Measurements from ENCODE around the gene ZNF317. TPM values are rescaled to one million over a fixed set of nuclear protein-coding genes. Genes with fewer than 3 reads are reported as not detected.

The ZNF317 gene
- total and polyA plus RNA-seq, 2 of the 4 experiments (the other 2 are of a cell fraction) = 13.0 to 17.6 TPM

DNA sequence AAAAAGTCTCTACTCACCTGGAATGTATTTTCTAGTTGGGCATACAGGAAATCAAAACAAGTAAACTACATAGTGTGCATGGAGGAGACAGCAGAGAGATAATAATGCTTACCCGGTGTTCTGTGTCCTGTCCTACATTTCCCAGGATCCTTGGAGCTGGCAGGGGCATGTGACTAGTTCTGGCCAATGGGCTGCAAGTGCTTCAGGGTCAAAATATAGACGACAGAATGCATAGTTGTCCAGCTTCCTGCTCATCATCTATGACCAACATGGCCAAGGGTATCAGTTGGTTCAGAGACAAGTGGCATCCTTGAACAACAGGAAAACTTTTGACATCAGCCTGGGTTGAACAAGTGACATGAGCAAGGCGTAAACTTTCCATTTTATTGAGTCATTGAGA, 8.5 kb downstream of the ZNF317 start:
- POLR2A ChIA-PET (ENCODE audit: unreplicated experiment) = no interaction called here
- CTCF ChIA-PET = no interaction called here
- in situ Hi-C loops (cut with MboI; ENCODE audit: low sequenced_read_pairs) = loop anchor here (25.0 kb wide), 1 partner anchor 914 kb away; no protein-coding TSS in a partner anchor
- no peak overlapping the region for H3K9ac ChIP-seq (ENCODE audit: low read depth, low read length)
- TF ChIP-seq SMC3 (IDR thresholded peaks at IDR 0.05; ENCODE audit: low read depth, low read length) = no peak
- no peak for TF ChIP-seq RFX5 (IDR thresholded peaks at IDR 0.05; ENCODE audit: low read depth, low read length)
- no peak for TF ChIP-seq CEBPB (IDR thresholded peaks at IDR 0.05; ENCODE audit: low read depth, low read length)
- no peak for TF ChIP-seq MXI1 (IDR thresholded peaks at IDR 0.05; ENCODE audit: borderline replicate concordance, low read depth, low read length)
- TF ChIP-seq MAFK (IDR thresholded peaks at IDR 0.05; ENCODE audit: low read depth, low read length) = no peak
- TF ChIP-seq MAZ (IDR thresholded peaks at IDR 0.05; ENCODE audit: borderline replicate concordance, low read depth, low read length) = no peak
- TF ChIP-seq, protein P1, sequence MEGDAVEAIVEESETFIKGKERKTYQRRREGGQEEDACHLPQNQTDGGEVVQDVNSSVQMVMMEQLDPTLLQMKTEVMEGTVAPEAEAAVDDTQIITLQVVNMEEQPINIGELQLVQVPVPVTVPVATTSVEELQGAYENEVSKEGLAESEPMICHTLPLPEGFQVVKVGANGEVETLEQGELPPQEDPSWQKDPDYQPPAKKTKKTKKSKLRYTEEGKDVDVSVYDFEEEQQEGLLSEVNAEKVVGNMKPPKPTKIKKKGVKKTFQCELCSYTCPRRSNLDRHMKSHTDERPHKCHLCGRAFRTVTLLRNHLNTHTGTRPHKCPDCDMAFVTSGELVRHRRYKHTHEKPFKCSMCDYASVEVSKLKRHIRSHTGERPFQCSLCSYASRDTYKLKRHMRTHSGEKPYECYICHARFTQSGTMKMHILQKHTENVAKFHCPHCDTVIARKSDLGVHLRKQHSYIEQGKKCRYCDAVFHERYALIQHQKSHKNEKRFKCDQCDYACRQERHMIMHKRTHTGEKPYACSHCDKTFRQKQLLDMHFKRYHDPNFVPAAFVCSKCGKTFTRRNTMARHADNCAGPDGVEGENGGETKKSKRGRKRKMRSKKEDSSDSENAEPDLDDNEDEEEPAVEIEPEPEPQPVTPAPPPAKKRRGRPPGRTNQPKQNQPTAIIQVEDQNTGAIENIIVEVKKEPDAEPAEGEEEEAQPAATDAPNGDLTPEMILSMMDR (conservative IDR thresholded peaks at IDR 0.05; ENCODE audit: low read depth, low read length) = no peak
- TF ChIP-seq, protein P2, sequence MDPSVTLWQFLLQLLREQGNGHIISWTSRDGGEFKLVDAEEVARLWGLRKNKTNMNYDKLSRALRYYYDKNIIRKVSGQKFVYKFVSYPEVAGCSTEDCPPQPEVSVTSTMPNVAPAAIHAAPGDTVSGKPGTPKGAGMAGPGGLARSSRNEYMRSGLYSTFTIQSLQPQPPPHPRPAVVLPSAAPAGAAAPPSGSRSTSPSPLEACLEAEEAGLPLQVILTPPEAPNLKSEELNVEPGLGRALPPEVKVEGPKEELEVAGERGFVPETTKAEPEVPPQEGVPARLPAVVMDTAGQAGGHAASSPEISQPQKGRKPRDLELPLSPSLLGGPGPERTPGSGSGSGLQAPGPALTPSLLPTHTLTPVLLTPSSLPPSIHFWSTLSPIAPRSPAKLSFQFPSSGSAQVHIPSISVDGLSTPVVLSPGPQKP (IDR thresholded peaks at IDR 0.05; ENCODE audit: borderline replicate concordance, low read depth, low read length) = no peak
- H3K9me3 ChIP-seq (ENCODE audit: control insufficient read depth, insufficient read depth, low read length) = peaks cover 51% of the 10 kb centered on the region
- no peak overlapping the region for H2BK20ac ChIP-seq (ENCODE audit: low read depth, low read length)
- ATAC-seq (ENCODE audit: low read depth) = no peak
- no peak overlapping the region for H4K91ac ChIP-seq (ENCODE audit: insufficient read depth, low read depth, low read length)
- H2AFZ ChIP-seq (replicated peaks; ENCODE audit: low read length, poor library complexity) = no peak overlapping the region
- H4K20me1 ChIP-seq (ENCODE audit: insufficient read depth, low read length) = peaks cover 21% of the 10 kb centered on the region
- H2AK5ac ChIP-seq (ENCODE audit: low read depth, low read length) = no peak overlapping the region
- no peak overlapping the region for H3K56ac ChIP-seq (ENCODE audit: extremely low read depth, insufficient read depth, low read length)
- no peak overlapping the region for H3K4ac ChIP-seq (ENCODE audit: low read depth, low read length)
- H3K23ac ChIP-seq (ENCODE audit: low read depth, low read length) = no peak overlapping the region
- H3K79me1 ChIP-seq (ENCODE audit: low read depth in 1 of 2, low read length in 2 of 2) = peaks cover 12 to 14% of the 10 kb centered on the region in 2 experiments
- no peaks in the 10 kb centered on the region for H3K4me1 ChIP-seq (ENCODE audit: control insufficient read depth, insufficient read depth, low read length)
- H3K27me3 ChIP-seq (ENCODE audit: control insufficient read depth, insufficient read depth, low read length) = no peaks in the 10 kb centered on the region
- H2BK5ac ChIP-seq (ENCODE audit: low read depth, low read length, poor library complexity, severe bottlenecking) = no peak overlapping the region
- BruUV-seq (replicated peaks) = no TSS peak
- H4K8ac ChIP-seq (ENCODE audit: low read depth in 2 of 2, low read length in 2 of 2) = no peak overlapping the region
- H3K36me3 ChIP-seq (ENCODE audit: control insufficient read depth, insufficient read depth, low read length) = peaks cover 33% of the 10 kb centered on the region
- 83% methylated on average over 1 of the region's 3 CpGs; no CpG with 5 or more reads in 1 of the 2 experiments for WGBS, 2 experiments (ENCODE audit: extremely low coverage in 2 of 2, insufficient read length in 1 of 2)
- H4K5ac ChIP-seq (ENCODE audit: low read depth, low read length) = no peak overlapping the region
- no peak for DNase-seq
- intact Hi-C loops (cut with micrococcal nuclease) = no loop called here
- H2AK9ac ChIP-seq (replicated peaks; ENCODE audit: low read depth, low read length, poor library complexity) = no peak overlapping the region
- no peaks in the 10 kb centered on the region for H3K9me1 ChIP-seq (ENCODE audit: insufficient read depth, low read length)
- H3K18ac ChIP-seq (ENCODE audit: low read depth, low read length) = no peak overlapping the region
- no peak overlapping the region for H3K4me3 ChIP-seq (ENCODE audit: insufficient read depth, low read depth, low read length)
- H2BK120ac ChIP-seq (ENCODE audit: low read depth, low read length) = no peak overlapping the region
- H3K14ac ChIP-seq (replicated peaks; ENCODE audit: low read depth, low read length) = no peak overlapping the region
- no peak overlapping the region for H2BK15ac ChIP-seq (ENCODE audit: low read depth, low read length)
- no peak overlapping the region for H3K27ac ChIP-seq (ENCODE audit: insufficient read depth, low read length)
- dilution Hi-C loops (cut with HindIII; ENCODE audit: low sequenced_read_pairs, unreplicated experiment) = no loop called here
- no peak overlapping the region for H3K4me2 ChIP-seq (ENCODE audit: low read depth, low read length)
